ENCODE measurements around the gene CHST6.
"Not testable (repeated sequence)": the region's sequence is repeated elsewhere in the genome, so short reads cannot be mapped to it uniquely, and the experiment has no call there.

Gene CHST6

GRCh38 chr16:75502916-75503605, 7.8 kb upstream of the CHST6 start:
- no peak for DNase-seq

GRCh38 chr16:75501820-75502219, 6.6 kb upstream of the CHST6 start:
- DNase-seq, result not testable (repeated sequence)

- no peak for DNase-seq
Measured at GRCh38 chr16:75501359-75501758, 6.1 kb upstream of the CHST6 start.

GRCh38 chr16:75498605-75499322, 3.5 kb upstream of the CHST6 start:
- DNase-seq, result not testable (repeated sequence)

GRCh38 chr16:75497558-75497957, 2.3 kb upstream of the CHST6 start:
- DNase-seq, result no peak

- no peak for DNase-seq
Measured at GRCh38 chr16:75494661-75495075, 573 bp downstream of the CHST6 start.

GRCh38 chr16:75494184-75494583, 1.1 kb downstream of the CHST6 start:
- no peak for DNase-seq

GRCh38 chr16:75491876-75492275, 3.4 kb downstream of the CHST6 start:
- DNase-seq, result no peak

- DNase-seq, result no peak
Measured at GRCh38 chr16:75488322-75488721, 6.9 kb downstream of the CHST6 start.

GRCh38 chr16:75486676-75487313, 8.4 kb downstream of the CHST6 start:
- no peak for DNase-seq

GRCh38 chr16:75486014-75486675, 9.1 kb downstream of the CHST6 start:
- DNase-seq, result no peak

GRCh38 chr16:75485230-75486013, 9.8 kb downstream of the CHST6 start:
- DNase-seq, result no peak

- DNase-seq, result no peak
Measured at GRCh38 chr16:75483222-75483621, 12.0 kb downstream of the CHST6 start.

GRCh38 chr16:75482434-75483205, 12.6 kb downstream of the CHST6 start:
- no peak for DNase-seq

- DNase-seq, result no peak
Measured at GRCh38 chr16:75481475-75481874, 13.8 kb downstream of the CHST6 start.

- no peak for DNase-seq
Measured at GRCh38 chr16:75479421-75479990, 15.7 kb downstream of the CHST6 start.

GRCh38 chr16:75478480-75479345, 16.5 kb downstream of the CHST6 start:
- DNase-seq, result no peak

- DNase-seq, result no peak
Measured at GRCh38 chr16:75477680-75478473, 17.4 kb downstream of the CHST6 start.

- DNase-seq, result no peak
Measured at GRCh38 chr16:75476817-75477216, 18.4 kb downstream of the CHST6 start.

GRCh38 chr16:75475420-75475847, 19.8 kb downstream of the CHST6 start:
- DNase-seq, result no peak
